H1 (cell line): ENCODE results near the gene HOXB13. TPM values are rescaled to one million over a fixed set of nuclear protein-coding genes. Genes with fewer than 3 reads are reported as not detected.

ENCODE experiments used
- CEBPB ChIP-seq: IDR thresholded peaks from 2 replicates; pipeline ENCODE4 v1.6.1; 2012; ENCODE audit warnings: low read depth, low read length
- KDM1A ChIP-seq: fragments of 200-600, 300-600 bp; sonication (generic); IDR thresholded peaks from 2 replicates; pipeline ENCODE4 v1.7.1; 2016; ENCODE audit warnings: mild to moderate bottlenecking, low read length, borderline replicate concordance
- polyA plus RNA-seq, 7 experiments: library from polyadenylated mRNA; depleted of rRNA in 3 of 7; stranded (reverse) in 5 of 7; unstranded in 2 of 7; fragments of >200 nt in 5 of 7; fragments of 200-250 nt in 2 of 7; gene quantifications; 1 replicate in 5 of 7; 2 replicates in 1 of 7; 4 replicates in 1 of 7; pipeline versions ENCODE4 v1.2.1 to v1.2.3, GENCODE V29; 2011 to 2013; ENCODE audit warnings: missing spikeins in 2 of 7, mixed read lengths in 2 of 7
- total RNA-seq: library from RNA; stranded (reverse); fragmentation: NEBNext Ultra II Directional; extraction: Animal tissue kit (Norgen Biotek cat#: 25700); gene quantifications from 2 replicates; pipeline ENCODE4 v1.2.1, GENCODE V29; 2021
- TF ChIP-seq, protein P1 (sequence below): fragments of 300-600 bp; sonication (generic); IDR thresholded peaks from 2 replicates; pipeline ENCODE4 v1.7.1; 2012; ENCODE audit warnings: low read length, moderate library complexity, mild to moderate bottlenecking, inconsistent platforms; ENCODE audit not compliant: insufficient replicate concordance

HOXB13 gene
- total and polyA plus RNA-seq, 2 of the 8 experiments (the other 6 are each of a cell fraction or from before 2014, with no cell fraction given): not detected

DNA sequence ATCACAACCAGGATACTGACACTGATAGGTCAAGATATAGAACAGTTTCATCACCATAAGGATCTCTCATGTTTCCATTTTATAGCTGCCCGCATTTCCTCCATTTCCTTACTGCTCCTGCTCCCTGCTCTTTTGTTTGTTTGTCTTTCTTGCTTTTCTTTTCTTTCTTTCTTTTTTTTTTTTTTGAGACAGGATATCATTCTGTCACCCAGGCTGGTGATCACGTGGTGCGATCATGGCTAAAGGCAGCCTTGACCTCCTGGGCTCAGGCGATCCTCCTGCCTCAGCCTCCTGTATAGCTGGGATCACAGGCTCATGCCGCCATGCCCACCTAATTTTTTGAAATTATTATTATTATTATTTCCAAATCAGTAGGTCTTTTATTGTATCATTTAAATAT, 37.9 kb downstream of the HOXB13 start (continued):
- TF ChIP-seq, protein P1, sequence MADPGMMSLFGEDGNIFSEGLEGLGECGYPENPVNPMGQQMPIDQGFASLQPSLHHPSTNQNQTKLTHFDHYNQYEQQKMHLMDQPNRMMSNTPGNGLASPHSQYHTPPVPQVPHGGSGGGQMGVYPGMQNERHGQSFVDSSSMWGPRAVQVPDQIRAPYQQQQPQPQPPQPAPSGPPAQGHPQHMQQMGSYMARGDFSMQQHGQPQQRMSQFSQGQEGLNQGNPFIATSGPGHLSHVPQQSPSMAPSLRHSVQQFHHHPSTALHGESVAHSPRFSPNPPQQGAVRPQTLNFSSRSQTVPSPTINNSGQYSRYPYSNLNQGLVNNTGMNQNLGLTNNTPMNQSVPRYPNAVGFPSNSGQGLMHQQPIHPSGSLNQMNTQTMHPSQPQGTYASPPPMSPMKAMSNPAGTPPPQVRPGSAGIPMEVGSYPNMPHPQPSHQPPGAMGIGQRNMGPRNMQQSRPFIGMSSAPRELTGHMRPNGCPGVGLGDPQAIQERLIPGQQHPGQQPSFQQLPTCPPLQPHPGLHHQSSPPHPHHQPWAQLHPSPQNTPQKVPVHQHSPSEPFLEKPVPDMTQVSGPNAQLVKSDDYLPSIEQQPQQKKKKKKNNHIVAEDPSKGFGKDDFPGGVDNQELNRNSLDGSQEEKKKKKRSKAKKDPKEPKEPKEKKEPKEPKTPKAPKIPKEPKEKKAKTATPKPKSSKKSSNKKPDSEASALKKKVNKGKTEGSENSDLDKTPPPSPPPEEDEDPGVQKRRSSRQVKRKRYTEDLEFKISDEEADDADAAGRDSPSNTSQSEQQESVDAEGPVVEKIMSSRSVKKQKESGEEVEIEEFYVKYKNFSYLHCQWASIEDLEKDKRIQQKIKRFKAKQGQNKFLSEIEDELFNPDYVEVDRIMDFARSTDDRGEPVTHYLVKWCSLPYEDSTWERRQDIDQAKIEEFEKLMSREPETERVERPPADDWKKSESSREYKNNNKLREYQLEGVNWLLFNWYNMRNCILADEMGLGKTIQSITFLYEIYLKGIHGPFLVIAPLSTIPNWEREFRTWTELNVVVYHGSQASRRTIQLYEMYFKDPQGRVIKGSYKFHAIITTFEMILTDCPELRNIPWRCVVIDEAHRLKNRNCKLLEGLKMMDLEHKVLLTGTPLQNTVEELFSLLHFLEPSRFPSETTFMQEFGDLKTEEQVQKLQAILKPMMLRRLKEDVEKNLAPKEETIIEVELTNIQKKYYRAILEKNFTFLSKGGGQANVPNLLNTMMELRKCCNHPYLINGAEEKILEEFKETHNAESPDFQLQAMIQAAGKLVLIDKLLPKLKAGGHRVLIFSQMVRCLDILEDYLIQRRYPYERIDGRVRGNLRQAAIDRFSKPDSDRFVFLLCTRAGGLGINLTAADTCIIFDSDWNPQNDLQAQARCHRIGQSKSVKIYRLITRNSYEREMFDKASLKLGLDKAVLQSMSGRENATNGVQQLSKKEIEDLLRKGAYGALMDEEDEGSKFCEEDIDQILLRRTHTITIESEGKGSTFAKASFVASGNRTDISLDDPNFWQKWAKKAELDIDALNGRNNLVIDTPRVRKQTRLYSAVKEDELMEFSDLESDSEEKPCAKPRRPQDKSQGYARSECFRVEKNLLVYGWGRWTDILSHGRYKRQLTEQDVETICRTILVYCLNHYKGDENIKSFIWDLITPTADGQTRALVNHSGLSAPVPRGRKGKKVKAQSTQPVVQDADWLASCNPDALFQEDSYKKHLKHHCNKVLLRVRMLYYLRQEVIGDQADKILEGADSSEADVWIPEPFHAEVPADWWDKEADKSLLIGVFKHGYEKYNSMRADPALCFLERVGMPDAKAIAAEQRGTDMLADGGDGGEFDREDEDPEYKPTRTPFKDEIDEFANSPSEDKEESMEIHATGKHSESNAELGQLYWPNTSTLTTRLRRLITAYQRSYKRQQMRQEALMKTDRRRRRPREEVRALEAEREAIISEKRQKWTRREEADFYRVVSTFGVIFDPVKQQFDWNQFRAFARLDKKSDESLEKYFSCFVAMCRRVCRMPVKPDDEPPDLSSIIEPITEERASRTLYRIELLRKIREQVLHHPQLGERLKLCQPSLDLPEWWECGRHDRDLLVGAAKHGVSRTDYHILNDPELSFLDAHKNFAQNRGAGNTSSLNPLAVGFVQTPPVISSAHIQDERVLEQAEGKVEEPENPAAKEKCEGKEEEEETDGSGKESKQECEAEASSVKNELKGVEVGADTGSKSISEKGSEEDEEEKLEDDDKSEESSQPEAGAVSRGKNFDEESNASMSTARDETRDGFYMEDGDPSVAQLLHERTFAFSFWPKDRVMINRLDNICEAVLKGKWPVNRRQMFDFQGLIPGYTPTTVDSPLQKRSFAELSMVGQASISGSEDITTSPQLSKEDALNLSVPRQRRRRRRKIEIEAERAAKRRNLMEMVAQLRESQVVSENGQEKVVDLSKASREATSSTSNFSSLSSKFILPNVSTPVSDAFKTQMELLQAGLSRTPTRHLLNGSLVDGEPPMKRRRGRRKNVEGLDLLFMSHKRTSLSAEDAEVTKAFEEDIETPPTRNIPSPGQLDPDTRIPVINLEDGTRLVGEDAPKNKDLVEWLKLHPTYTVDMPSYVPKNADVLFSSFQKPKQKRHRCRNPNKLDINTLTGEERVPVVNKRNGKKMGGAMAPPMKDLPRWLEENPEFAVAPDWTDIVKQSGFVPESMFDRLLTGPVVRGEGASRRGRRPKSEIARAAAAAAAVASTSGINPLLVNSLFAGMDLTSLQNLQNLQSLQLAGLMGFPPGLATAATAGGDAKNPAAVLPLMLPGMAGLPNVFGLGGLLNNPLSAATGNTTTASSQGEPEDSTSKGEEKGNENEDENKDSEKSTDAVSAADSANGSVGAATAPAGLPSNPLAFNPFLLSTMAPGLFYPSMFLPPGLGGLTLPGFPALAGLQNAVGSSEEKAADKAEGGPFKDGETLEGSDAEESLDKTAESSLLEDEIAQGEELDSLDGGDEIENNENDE: no peak
- TF ChIP-seq CEBPB (no peak), KDM1A (no peak)
- TF ChIP-seq, all 59 proteins: peak for 0
